Heart left ventricle (tissue), 16 donors: Measurements from ENCODE around the gene CFAP299. TPM values are rescaled to one million over a fixed set of nuclear protein-coding genes. Genes with fewer than 3 reads are reported as not detected.

Source experiments
- ATAC-seq, 4 donors: fragments of 200-7000 bp; cut with Tn5 transposase; one replicate each; pipeline ENCODE4 v1.9.1; 2020 to 2022; ENCODE audit warnings: moderate library complexity in 4 of 4, mild to moderate bottlenecking in 3 of 4, moderate number of reproducible peaks in 1 of 4
- DNase-seq, 5 donors: peaks; one replicate each; pipeline ENCODE4 v3.0.0-alpha.2; 2020
- H3K27ac ChIP-seq, 12 donors: fragments of 200-600 bp; sonication (generic) in 4 of 12; one replicate each; pipeline versions ENCODE4 v1.5.0 to v1.8.0; 2016 to 2022; ENCODE audit warnings: mild to moderate bottlenecking in 2 of 12
- H3K27me3 ChIP-seq, 9 donors: fragments of 200-600 bp; sonication (generic) in 2 of 9; one replicate each; pipeline versions ENCODE4 v1.5.1 to v1.8.0; 2016 to 2022; ENCODE audit warnings: mild to moderate bottlenecking in 3 of 9
- H3K36me3 ChIP-seq, 9 donors: fragments of 200-600 bp; sonication (generic) in 2 of 9; one replicate each; pipeline versions ENCODE4 v1.5.0 to v1.8.0; 2018 to 2022; ENCODE audit warnings: mild to moderate bottlenecking in 2 of 9
- H3K4me1 ChIP-seq, 12 donors: fragments of 200-600 bp; sonication (generic) in 4 of 12; one replicate each; pipeline versions ENCODE4 v1.5.0 to v1.8.0; 2016 to 2022; ENCODE audit warnings: mild to moderate bottlenecking in 3 of 12
- H3K4me3 ChIP-seq, 12 donors: fragments of 200-600 bp; sonication (generic) in 4 of 12; one replicate each; pipeline versions ENCODE4 v1.5.0 to v1.8.0; 2017 to 2022; ENCODE audit warnings: mild to moderate bottlenecking in 9 of 12, moderate library complexity in 4 of 12
- H3K9me3 ChIP-seq, 12 donors: fragments of 200-600 bp; sonication (generic) in 4 of 12; one replicate each; pipeline versions ENCODE4 v1.5.0 to v1.8.0; 2016 to 2022; ENCODE audit warnings: mild to moderate bottlenecking in 1 of 12
- POLR2A ChIP-seq, 2 donors: fragments of 450-650 bp; IDR thresholded peaks; one replicate each; pipeline ENCODE4 v1.6.1; 2017; ENCODE audit warnings: antibody characterized with exemption in 2 of 2, mild to moderate bottlenecking in 2 of 2, moderate library complexity in 2 of 2
- WGBS, 4 donors: extraction: QIAGEN DNeasy Blood & Tissue Kit in 2 of 4; methylation state at CpG; one replicate each; pipeline versions ENCODE4 v1.1.5 to v1.1.7; 2013 to 2018; 5-methylcytosine and 5-hydroxymethylcytosine counted together
- intact Hi-C, 10 donors: fragments of 100-400 bp; cut with DNase I; formaldehyde crosslinking; loops; one replicate each; pipeline versions ENCODE4 v1.11.1 to v1.14.2; 2022
- polyA plus RNA-seq, 2 donors: library from polyadenylated mRNA; stranded (reverse); fragments of 200-250 nt; gene quantifications; one replicate each; pipeline ENCODE4 v1.2.3, GENCODE V29; 2013
- total RNA-seq, 9 donors: library from RNA; depleted of rRNA in 2 of 9; stranded (reverse); fragments of >200 nt in 2 of 9; fragmentation: NEBNext Ultra II Directional in 3 of 9; extraction: Animal tissue kit (Norgen Biotek cat#: 25700) in 3 of 9; gene quantifications; one replicate each; pipeline versions ENCODE4 v1.1.0 to v1.2.4, GENCODE V29; 2016 to 2023
- TF ChIP-seq, protein P1 (sequence below), 12 donors: fragments of 200-600 bp; sonication (generic) in 4 of 12; IDR thresholded peaks; one replicate each; pipeline versions ENCODE4 v1.5.0 to v1.8.0; 2018 to 2022; ENCODE audit warnings: antibody characterized with exemption in 12 of 12, mild to moderate bottlenecking in 5 of 12
- donor health status: ischemic (EF 13 %, LVEDD 7.1; RV severe dilation, severe dysfunction).
- donor health status: healthy with polysubstance abuse.
- donor health status: DM: no; HTN: yes; CAD: no.
- donor health status: DM: no; HTN: no; CAD: no.
- donor health status: ischemic (EF 25% LVEDD 6.9; RV normal size, moderate dysfunction).
- donor health status: ischemic (EF 25% LVEDD 5.7; RV mildly dilated, moderate dysfunction).
- donor health status: healthy.
- donor health status: DM: yes; HTN: yes; CAD: no.
- donor health status: ischemic (EF 35%, LVEDD 5.7; RV mildly dilated, moderate dysfunction).
- donor health status: nonischemic (EF 11% LVEDD 7.7; RV severe dilation, severe dysfunction).
- donor health status: DM: yes; HTN: yes; CAD: no.
- donor health status: PGD.
- donor health status: ischemic (EF 29% LVEDD 5.4; RV normal size, mild dysfunction).
- donor health status: nonischemic (EF 23%, LVEDD 6.1; RV moderate dilation, normal function).

The CFAP299 gene
- total and polyA plus RNA-seq, 11 donors: 0.25 TPM; not detected in 10

DNA sequence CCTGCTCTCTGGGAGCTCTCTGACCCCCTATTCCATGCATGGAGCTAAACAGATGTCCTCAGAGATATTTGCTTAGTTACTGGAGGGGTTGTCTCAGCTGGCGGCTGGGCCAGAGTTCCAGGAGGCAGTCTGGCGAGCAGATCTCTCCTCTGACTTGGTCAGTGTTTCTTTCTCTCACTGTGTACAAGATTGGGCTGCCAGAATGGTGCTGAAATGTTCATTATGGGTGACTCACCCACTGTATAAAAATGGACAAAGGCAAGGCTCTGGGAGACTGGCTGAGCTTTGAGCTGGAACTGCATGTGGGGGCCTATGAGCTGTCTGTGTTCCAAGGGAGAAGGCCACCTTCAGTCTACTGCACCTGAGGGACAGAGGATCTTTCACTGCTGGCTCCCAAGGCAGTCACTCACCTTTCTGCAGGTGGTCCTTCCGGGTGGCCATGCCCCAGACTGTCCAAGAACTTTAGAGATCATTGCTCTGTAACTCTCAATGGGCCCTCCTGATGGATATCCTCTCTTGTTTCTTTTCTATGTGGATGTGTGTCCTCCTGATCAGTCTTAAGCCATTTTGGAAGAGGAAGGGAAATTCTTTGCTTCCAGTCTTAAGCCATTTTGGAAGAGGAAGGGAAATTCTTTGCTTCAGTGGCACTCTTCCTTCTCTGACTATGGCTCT, 88.2 kb downstream of the CFAP299 start:
- Histone ChIP-seq H3K9me3 (no peaks in the 10 kb centered on the region), H3K36me3 (no peaks in the 10 kb centered on the region), H3K4me1 (no peaks in the 10 kb centered on the region), H3K4me3 (no peak overlapping the region), H3K27ac (no peak overlapping the region), H3K27me3 (no peaks in the 10 kb centered on the region)
- TF ChIP-seq, protein P1, sequence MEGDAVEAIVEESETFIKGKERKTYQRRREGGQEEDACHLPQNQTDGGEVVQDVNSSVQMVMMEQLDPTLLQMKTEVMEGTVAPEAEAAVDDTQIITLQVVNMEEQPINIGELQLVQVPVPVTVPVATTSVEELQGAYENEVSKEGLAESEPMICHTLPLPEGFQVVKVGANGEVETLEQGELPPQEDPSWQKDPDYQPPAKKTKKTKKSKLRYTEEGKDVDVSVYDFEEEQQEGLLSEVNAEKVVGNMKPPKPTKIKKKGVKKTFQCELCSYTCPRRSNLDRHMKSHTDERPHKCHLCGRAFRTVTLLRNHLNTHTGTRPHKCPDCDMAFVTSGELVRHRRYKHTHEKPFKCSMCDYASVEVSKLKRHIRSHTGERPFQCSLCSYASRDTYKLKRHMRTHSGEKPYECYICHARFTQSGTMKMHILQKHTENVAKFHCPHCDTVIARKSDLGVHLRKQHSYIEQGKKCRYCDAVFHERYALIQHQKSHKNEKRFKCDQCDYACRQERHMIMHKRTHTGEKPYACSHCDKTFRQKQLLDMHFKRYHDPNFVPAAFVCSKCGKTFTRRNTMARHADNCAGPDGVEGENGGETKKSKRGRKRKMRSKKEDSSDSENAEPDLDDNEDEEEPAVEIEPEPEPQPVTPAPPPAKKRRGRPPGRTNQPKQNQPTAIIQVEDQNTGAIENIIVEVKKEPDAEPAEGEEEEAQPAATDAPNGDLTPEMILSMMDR (IDR thresholded peaks at IDR 0.05): no peak
- no peak for TF ChIP-seq POLR2A (IDR thresholded peaks at IDR 0.05)
- 72 to 87% (median 81%) methylated on average over 3 of the region's 3 CpGs for WGBS, 4 donors
- ATAC-seq (peak in 3 of 4 donors; percentile 26 to 76 (median 34)), DNase-seq (peak in 1 of 5 donors; percentile 26)
- intact Hi-C loops: no loop called here

DNA sequence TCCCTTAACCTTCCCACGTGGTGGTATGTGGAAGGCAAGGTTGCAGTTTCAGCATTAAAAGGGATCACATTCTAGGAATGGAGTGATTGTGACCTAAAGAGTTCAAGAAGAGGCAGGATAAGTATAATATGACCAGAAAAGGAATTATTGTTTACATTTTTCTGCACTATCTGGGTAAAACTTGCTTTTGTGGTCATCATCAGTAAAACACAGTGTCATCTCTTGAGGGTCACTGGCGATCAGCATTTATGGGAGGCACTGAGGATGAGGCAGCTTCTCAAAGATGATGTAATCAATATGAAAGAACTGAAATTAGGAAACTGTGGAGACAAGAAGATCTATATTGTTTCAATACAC, 88.7 kb downstream of the CFAP299 start:
- DNase-seq (no peak), ATAC-seq (no peak)
- Histone ChIP-seq H3K27ac (no peak overlapping the region), H3K4me1 (no peaks in the 10 kb centered on the region), H3K36me3 (no peaks in the 10 kb centered on the region), H3K9me3 (no peaks in the 10 kb centered on the region), H3K27me3 (no peaks in the 10 kb centered on the region), H3K4me3 (no peak overlapping the region)
- 75 to 88% (median 81%) methylated on average over 2 of the region's 2 CpGs for WGBS, 4 donors
- TF ChIP-seq POLR2A (IDR thresholded peaks at IDR 0.05): no peak
- TF ChIP-seq, protein P1 (IDR thresholded peaks at IDR 0.05): no peak
- intact Hi-C loops: no loop called here

DNA sequence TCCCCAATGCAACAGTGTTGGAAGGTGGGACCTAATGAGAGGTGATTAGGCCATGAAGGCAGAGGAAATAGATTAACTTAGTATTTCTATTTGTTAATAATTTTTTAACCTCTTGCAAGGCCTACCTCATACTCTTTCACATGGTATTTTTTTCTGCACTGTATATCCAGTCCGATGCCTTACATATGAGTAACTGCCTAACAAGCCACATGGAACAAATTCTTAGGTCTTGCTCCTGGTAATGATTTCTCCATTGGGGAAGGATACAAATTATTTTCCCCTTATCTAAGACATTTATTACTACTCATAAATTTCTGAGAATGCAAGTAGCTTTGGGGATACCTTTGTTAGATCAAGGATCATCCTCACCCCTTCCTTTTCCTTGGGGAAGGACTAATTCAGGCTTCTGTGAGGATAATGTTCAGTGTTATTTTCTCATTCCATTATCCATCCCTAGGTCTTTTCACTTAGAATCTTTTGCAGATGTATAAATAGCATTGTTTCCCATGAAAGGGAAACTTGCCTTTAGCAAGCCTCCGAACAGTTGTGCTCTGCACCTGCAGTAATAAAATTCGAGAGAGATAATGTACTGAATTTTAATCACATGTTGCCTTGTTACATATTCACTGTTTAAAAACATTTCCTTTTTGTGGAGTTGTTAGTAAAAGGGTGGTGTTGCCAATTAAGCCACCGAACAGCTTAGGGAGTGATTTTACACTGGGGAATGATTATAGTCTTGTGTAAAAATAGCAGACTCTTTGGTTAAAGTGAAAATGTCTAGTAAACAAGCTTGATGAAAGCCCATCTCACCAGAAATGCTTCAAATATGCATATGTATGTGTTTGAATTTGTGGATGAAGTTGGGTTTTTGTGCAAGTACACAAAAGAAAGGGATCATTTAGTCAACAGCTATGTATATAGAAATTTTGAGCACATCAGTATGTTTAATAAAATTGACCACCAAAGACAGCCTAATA, 89.9 kb downstream of the CFAP299 start:
- TF ChIP-seq POLR2A (IDR thresholded peaks at IDR 0.05): no peak
- no peak for DNase-seq
- no peak for ATAC-seq
- intact Hi-C loops: no loop called here
- Histone ChIP-seq H3K27me3 (no peaks in the 10 kb centered on the region), H3K36me3 (no peaks in the 10 kb centered on the region), H3K4me3 (no peak overlapping the region), H3K9me3 (no peaks in the 10 kb centered on the region), H3K27ac (no peak overlapping the region), H3K4me1 (no peaks in the 10 kb centered on the region)
- WGBS, 4 donors: 64 to 79% (median 67%) methylated on average over 4 of the region's 4 CpGs

DNA sequence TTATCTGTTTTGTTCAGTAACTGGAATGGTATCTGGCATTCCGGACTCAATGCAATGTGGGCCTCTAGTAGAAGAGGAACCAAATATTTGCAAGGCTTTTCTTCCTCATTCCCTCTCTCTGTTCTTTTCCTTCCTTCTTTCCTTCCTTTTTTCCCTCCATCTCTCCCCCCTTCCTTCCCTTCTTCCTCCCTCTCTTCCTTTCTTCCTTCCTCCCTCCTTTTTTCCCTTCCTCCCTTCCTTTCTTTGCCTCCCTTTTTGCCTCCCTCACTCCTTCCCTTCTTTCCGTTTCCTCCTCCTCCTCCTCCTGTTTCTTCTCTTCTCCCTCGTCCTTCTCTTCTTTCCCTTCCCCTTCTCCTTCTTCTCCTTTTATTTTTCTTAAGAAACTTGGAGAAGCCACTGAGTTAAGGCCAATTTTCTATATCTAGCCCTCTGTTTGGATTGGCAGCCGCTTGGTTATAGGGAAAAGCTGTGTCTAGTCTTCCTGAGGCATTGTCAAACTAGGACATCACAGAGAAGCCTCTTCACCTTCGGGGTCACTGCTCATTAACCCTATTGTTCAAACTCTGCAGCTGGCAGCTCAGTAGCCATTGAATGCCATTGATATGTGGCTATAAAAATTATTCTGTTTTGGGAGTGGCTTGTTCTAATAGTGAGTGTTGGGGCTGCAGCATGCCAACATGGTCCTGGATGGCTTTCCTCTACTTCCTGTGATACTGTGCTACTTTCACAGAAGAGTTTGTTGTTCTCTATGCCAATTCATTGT, 95.9 kb downstream of the CFAP299 start:
- Histone ChIP-seq H3K4me1 (no peaks in the 10 kb centered on the region), H3K9me3 (no peaks in the 10 kb centered on the region), H3K36me3 (no peaks in the 10 kb centered on the region), H3K27ac (no peak overlapping the region), H3K4me3 (no peak overlapping the region), H3K27me3 (no peaks in the 10 kb centered on the region)
- intact Hi-C loops: no loop called here
- no peak for TF ChIP-seq POLR2A (IDR thresholded peaks at IDR 0.05)
- TF ChIP-seq, protein P1 (IDR thresholded peaks at IDR 0.05): no peak
- WGBS, 4 donors: 66 to 76% (median 72%) methylated on average over 5 of the region's 5 CpGs
- ATAC-seq: no peak
- DNase-seq: no peak
